Measurements from ENCODE around the gene RERE. TPM values are rescaled to one million over a fixed set of nuclear protein-coding genes. Genes with fewer than 3 reads are reported as not detected.

Gene RERE
- total and polyA plus RNA-seq, 7 donors = 19.2 to 148 (median 90.6) TPM

- intact Hi-C loops (cut with DNase I) = no loop called here
- WGBS, 2 donors = 42 to 75% methylated on average over 15 of the region's 15 CpGs
- DNase-seq = no peak
- no peaks in the 10 kb centered on the region for H3K36me3 ChIP-seq
- no peak for TF ChIP-seq POLR2A (IDR thresholded peaks at IDR 0.05)
- TF ChIP-seq EP300 (IDR thresholded peaks at IDR 0.05) = no peak
- no peak for TF ChIP-seq CTCF (IDR thresholded peaks at IDR 0.05)
- TF ChIP-seq POLR2AphosphoS5 (IDR thresholded peaks at IDR 0.05) = no peak
- no peak overlapping the region for H3K4me3 ChIP-seq
- H3K27ac ChIP-seq = no peak overlapping the region
- no peaks in the 10 kb centered on the region for H3K27me3 ChIP-seq
- H3K9me3 ChIP-seq = no peaks in the 10 kb centered on the region
- peaks cover 0 to 17% (median 7%) of the 10 kb centered on the region in 4 donors for H3K4me1 ChIP-seq
Observed at GRCh38 chr1:8747879-8748825, 69.3 kb downstream of the RERE start.

GRCh38 chr1:8746554-8746953 lies 70.9 kb downstream of the RERE start:
- TF ChIP-seq POLR2A (IDR thresholded peaks at IDR 0.05) (no peak), CTCF (IDR thresholded peaks at IDR 0.05) (no peak), POLR2AphosphoS5 (IDR thresholded peaks at IDR 0.05) (no peak)
- intact Hi-C loops (cut with DNase I) = no loop called here
- Histone ChIP-seq H3K4me1 (peaks cover 0 to 17% (median 7%) of the 10 kb centered on the region in 4 donors), H3K4me3 (no peak overlapping the region), H3K27ac (no peak overlapping the region), H3K36me3 (no peaks in the 10 kb centered on the region), H3K9me3 (no peaks in the 10 kb centered on the region), H3K27me3 (no peaks in the 10 kb centered on the region)
- no peak for DNase-seq
- WGBS, 2 donors = 69 to 85% methylated on average over 3 of the region's 3 CpGs

- Histone ChIP-seq H3K36me3 (no peaks in the 10 kb centered on the region), H3K27me3 (no peaks in the 10 kb centered on the region), H3K9me3 (no peaks in the 10 kb centered on the region), H3K4me1 (peaks cover 0 to 17% (median 5%) of the 10 kb centered on the region in 4 donors), H3K4me3 (no peak overlapping the region), H3K27ac (no peak overlapping the region)
- no peak for DNase-seq
- intact Hi-C loops (cut with DNase I) = no loop called here
- WGBS, 2 donors = 83 to 84% methylated on average over 6 of the region's 6 CpGs
- TF ChIP-seq CTCF (IDR thresholded peaks at IDR 0.05) (no peak), POLR2A (IDR thresholded peaks at IDR 0.05) (no peak), EP300 (IDR thresholded peaks at IDR 0.05) (no peak), POLR2AphosphoS5 (IDR thresholded peaks at IDR 0.05) (no peak)
Observed at GRCh38 chr1:8745749-8746390, 71.6 kb downstream of the RERE start.

GRCh38 chr1:8745346-8745745 lies 72.1 kb downstream of the RERE start:
- intact Hi-C loops (cut with DNase I) = no loop called here
- TF ChIP-seq POLR2AphosphoS5 (IDR thresholded peaks at IDR 0.05) (no peak), CTCF (IDR thresholded peaks at IDR 0.05) (no peak), EP300 (IDR thresholded peaks at IDR 0.05) (no peak), POLR2A (IDR thresholded peaks at IDR 0.05) (no peak)
- Histone ChIP-seq H3K36me3 (no peaks in the 10 kb centered on the region), H3K27ac (no peak overlapping the region), H3K4me3 (no peak overlapping the region), H3K9me3 (no peaks in the 10 kb centered on the region), H3K27me3 (no peaks in the 10 kb centered on the region), H3K4me1 (peaks cover 0 to 17% (median 6%) of the 10 kb centered on the region in 4 donors)
- WGBS, 2 donors = 91 to 95% methylated on average over 6 of the region's 6 CpGs
- no peak for DNase-seq
